ENCODE results near the gene PPM1J. TPM values are rescaled to one million over a fixed set of nuclear protein-coding genes. Genes with fewer than 3 reads are reported as not detected.
A peak's percentile ranks its signal among the peaks of the same experiment; 100 is the strongest.

Gene PPM1J
- total RNA-seq, 1 experiment from 2014 or later, result 0.80 TPM

GRCh38 chr1:112701227-112702066 lies 13.7 kb downstream of the PPM1J start:
- Histone ChIP-seq H3K79me2 (ENCODE audit: low read length) (peaks cover 44% of the 10 kb centered on the region), H3K9me3 (ENCODE audit: low read length) (no peaks in the 10 kb centered on the region), H3K27me3 (ENCODE audit: low read length) (no peaks in the 10 kb centered on the region), H2AFZ (ENCODE audit: low read length) (no peak overlapping the region), H3K27ac (ENCODE audit: low read length) (peak overlapping the region; percentile 81), H3K4me2 (ENCODE audit: low read length) (peak overlapping the region; percentile 75), H4K20me1 (ENCODE audit: low read length) (no peaks in the 10 kb centered on the region), H3K4me1 (ENCODE audit: insufficient read depth, low read length) (peaks cover 63% of the 10 kb centered on the region), H3K36me3 (ENCODE audit: low read depth, low read length) (peaks cover 16% of the 10 kb centered on the region; the same call in 1 of the 2 replicates), H3K9me2 (replicated peaks; ENCODE audit: low read length) (no peaks in the 10 kb centered on the region), H3F3A (ENCODE audit: low read length, unreplicated experiment) (peaks cover 3% of the 10 kb centered on the region), H3K9ac (ENCODE audit: low read length) (peak overlapping the region; percentile 28), H3K4me3 (ENCODE audit: low read length) (peak overlapping the region; percentile 24; the same call in 1 of the 2 replicates)
- DNase-seq, result no peak
- POLR2A ChIA-PET (ENCODE audit: unreplicated experiment), result no interaction called here
- no peak for ATAC-seq
- TF ChIP-seq EZH2phosphoT487 (IDR thresholded peaks at IDR 0.05; ENCODE audit: borderline replicate concordance, low read length) (no peak), CTCF (conservative IDR thresholded peaks at IDR 0.05; ENCODE audit: low read depth, low read length) (no peak), EZH2 (IDR thresholded peaks at IDR 0.05; ENCODE audit: low read length, unreplicated experiment) (no peak)
- CTCF ChIA-PET, result no interaction called here
- BruUV-seq (replicated peaks), result no TSS peak
- intact Hi-C loops (cut with micrococcal nuclease), result no loop called here

GRCh38 chr1:112700290-112701226 lies 14.6 kb downstream of the PPM1J start:
- no peak overlapping the region for H2AFZ ChIP-seq (ENCODE audit: low read length)
- TF ChIP-seq EZH2 (IDR thresholded peaks at IDR 0.05; ENCODE audit: low read length, unreplicated experiment) (no peak), EZH2phosphoT487 (IDR thresholded peaks at IDR 0.05; ENCODE audit: borderline replicate concordance, low read length) (no peak), CTCF (conservative IDR thresholded peaks at IDR 0.05; ENCODE audit: low read depth, low read length) (no peak)
- H3K79me2 ChIP-seq (ENCODE audit: low read length), result peaks cover 35% of the 10 kb centered on the region
- TSS peak; percentile 4 for BruUV-seq (replicated peaks)
- DNase-seq (peak; percentile 92), ATAC-seq (peak; percentile 24)
- ChIA-PET POLR2A (ENCODE audit: unreplicated experiment) (no interaction called here), CTCF (interaction anchor here (0.7 kb wide), 1 partner anchor 26 kb away, joined by 4 read pairs; the partner anchor contains the start of gene MOV10)
- no peaks in the 10 kb centered on the region for H4K20me1 ChIP-seq (ENCODE audit: low read length)
- peak overlapping the region; percentile 25; the same call in 1 of the 2 replicates for H3K4me3 ChIP-seq (ENCODE audit: low read length)
- H3K9ac ChIP-seq (ENCODE audit: low read length), result peak overlapping the region; percentile 28
- H3F3A ChIP-seq (ENCODE audit: low read length, unreplicated experiment), result peaks cover 1% of the 10 kb centered on the region
- intact Hi-C loops (cut with micrococcal nuclease), result no loop called here
- peaks cover 60% of the 10 kb centered on the region for H3K4me1 ChIP-seq (ENCODE audit: insufficient read depth, low read length)
- no peaks in the 10 kb centered on the region for H3K27me3 ChIP-seq (ENCODE audit: low read length)
- no peaks in the 10 kb centered on the region for H3K9me3 ChIP-seq (ENCODE audit: low read length)
- no peaks in the 10 kb centered on the region for H3K9me2 ChIP-seq (replicated peaks; ENCODE audit: low read length)
- peak overlapping the region; percentile 81 for H3K27ac ChIP-seq (ENCODE audit: low read length)
- H3K36me3 ChIP-seq (ENCODE audit: low read depth, low read length), result peaks cover 16% of the 10 kb centered on the region; the same call in 1 of the 2 replicates
- H3K4me2 ChIP-seq (ENCODE audit: low read length), result peak overlapping the region; percentile 75
